ENCODE data around the gene IDH3B.

- TF ChIP-seq, protein P1, sequence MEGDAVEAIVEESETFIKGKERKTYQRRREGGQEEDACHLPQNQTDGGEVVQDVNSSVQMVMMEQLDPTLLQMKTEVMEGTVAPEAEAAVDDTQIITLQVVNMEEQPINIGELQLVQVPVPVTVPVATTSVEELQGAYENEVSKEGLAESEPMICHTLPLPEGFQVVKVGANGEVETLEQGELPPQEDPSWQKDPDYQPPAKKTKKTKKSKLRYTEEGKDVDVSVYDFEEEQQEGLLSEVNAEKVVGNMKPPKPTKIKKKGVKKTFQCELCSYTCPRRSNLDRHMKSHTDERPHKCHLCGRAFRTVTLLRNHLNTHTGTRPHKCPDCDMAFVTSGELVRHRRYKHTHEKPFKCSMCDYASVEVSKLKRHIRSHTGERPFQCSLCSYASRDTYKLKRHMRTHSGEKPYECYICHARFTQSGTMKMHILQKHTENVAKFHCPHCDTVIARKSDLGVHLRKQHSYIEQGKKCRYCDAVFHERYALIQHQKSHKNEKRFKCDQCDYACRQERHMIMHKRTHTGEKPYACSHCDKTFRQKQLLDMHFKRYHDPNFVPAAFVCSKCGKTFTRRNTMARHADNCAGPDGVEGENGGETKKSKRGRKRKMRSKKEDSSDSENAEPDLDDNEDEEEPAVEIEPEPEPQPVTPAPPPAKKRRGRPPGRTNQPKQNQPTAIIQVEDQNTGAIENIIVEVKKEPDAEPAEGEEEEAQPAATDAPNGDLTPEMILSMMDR (IDR thresholded peaks at IDR 0.05 in 8 of 11, conservative IDR thresholded peaks at IDR 0.05 in 3 of 11): no peak
- no peak for TF ChIP-seq POLR2AphosphoS5 (IDR thresholded peaks at IDR 0.05)
Measured at GRCh38 chr20:2695206-2695983, 31.4 kb upstream of the IDH3B start.
